GM21515 (cell line): ENCODE measurements around the gene LMNB1.
A peak's percentile ranks its signal among the peaks of the same experiment; 100 is the strongest.
"Not testable (repeated sequence)": the region's sequence is repeated elsewhere in the genome, so short reads cannot be mapped to it uniquely, and the experiment has no call there.

Source experiments
- ATAC-seq: cut with Tn5 transposase; IDR thresholded peaks from one replicate; pipeline ENCODE4 v1.9.1; 2021; ENCODE audit not compliant: unreplicated experiment

Gene LMNB1

DNA sequence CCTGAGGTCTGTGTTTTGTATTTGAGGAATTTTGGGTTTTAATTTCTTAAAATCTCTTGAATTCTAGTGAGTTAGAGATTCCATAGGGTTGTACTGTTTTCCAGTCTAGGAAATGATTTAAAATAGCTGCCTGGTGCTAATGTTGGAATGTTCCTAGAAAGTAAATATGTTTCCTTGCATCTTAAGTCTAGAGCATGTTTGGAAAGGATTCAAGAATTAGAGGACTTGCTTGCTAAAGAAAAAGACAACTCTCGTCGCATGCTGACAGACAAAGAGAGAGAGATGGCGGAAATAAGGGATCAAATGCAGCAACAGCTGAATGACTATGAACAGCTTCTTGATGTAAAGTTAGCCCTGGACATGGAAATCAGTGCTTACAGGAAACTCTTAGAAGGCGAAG is 41.8 kb downstream of the LMNB1 start:
- no peak for ATAC-seq

DNA sequence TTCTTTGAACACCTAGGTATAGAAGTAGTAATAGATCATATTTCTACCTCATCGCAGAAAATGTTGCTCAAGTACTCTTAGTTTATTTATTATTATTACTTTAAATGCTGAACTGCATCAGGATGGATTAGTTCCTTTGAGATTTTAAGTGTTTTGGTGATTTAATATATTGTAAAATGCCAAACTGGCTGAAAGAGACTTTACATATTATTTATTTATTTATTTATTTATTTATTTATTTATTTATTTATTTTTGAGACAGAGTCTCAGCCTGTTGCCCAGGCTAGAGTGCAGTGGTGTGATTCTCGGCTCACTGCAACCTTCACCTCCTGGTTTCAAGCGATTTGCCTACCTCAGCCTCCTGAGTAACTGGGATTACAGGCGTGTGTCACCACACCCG is 42.3 kb downstream of the LMNB1 start:
- ATAC-seq, result no peak

DNA sequence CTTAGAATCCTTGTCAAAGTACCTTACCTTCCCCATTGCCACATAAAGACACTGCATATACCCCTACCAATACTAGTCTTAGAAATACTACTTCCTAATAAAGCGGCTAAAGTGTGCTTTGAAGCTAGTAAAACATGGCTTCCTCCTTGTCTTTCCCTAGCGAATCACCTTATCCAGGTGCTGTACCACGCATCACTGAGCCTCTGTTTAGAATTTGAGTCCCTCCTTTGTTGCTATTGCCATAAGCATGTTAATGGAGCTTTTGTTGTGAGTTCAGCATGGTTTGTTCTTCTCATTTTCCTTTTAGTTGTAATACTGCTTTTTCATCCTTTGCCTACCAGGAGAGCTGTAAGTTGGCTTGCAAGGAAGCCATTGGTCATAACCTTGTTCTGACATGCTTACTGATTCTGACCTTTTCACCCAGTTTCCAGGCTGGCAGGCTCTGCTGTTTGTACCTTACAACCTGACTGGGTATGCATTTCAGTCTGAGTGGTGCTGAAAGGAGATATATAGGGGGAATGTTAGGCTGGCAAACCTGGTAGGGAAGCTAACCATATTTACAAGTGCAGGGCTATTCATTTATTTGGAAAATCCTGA is 49.8 kb downstream of the LMNB1 start:
- ATAC-seq, result no peak

DNA sequence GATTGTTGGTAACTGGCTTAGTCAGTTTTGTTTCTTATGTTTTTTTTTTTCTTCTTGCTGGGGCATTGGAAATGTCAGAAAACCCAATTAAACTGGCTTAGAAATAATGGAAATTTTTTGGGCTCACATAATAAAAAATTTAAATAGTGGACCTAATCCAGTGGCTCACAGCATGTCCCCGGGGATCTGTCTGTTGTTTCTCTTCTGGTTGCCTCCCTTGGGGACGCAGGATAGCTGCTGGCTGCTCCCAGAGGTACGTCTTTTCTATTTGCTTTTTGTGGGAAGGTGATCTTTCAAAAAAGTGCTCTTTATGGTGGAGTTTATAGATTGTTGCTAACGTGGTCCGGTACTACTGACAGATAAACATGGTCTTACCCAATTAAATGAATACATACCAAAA is 52.2 kb downstream of the LMNB1 start:
- ATAC-seq, result no peak

DNA sequence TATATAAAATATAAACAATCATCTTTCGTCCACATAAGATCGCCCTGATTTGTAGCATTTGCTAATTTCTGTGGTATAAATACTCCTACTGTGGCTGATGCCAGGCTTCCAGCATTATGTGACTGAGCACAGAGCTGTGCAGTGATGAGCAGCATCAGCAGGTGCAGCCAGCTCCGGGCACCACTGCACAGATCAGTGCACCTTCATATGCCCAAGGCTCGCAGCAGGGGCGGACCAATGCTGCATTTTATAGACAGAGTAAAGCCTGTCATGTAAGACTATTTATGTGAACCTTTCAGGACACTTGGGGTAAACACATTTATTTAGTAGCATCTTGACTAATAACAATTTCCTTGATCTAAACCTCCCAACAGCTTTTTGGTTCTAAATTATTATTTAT is 53.1 kb downstream of the LMNB1 start:
- no peak for ATAC-seq

DNA sequence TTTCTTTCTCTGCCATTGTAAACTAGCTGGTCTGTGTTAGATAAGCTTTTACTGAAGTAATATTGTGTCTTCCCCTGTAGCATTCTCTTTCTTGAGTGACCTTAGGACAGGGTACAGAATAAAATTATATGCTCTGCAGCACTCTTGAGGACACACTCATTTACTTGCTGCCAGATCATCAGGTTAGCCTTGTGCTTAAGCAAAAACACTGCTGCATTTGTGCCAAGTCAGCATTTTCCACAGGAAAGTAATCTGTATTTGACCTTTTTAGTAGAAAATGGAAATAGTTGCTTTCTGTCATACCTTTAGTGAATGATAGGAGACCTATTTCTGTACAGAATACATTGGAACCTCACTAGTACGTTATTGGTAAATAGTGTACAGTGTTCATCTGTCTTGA is 54.2 kb downstream of the LMNB1 start:
- ATAC-seq, result no peak

DNA sequence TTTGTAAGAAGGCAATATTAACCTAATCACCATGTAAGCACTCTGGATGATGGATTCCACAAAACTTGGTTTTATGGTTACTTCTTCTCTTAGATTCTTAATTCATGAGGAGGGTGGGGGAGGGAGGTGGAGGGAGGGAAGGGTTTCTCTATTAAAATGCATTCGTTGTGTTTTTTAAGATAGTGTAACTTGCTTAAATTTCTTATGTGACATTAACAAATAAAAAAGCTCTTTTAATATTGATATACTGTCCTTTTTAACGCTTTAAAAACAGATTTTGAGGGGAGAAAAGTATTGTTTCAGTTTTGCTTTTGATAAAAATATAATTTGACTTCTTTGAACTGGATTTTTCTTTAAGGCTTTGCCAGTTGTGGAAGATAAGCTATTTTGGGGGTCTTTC is 59.8 kb downstream of the LMNB1 start:
- no peak for ATAC-seq

DNA sequence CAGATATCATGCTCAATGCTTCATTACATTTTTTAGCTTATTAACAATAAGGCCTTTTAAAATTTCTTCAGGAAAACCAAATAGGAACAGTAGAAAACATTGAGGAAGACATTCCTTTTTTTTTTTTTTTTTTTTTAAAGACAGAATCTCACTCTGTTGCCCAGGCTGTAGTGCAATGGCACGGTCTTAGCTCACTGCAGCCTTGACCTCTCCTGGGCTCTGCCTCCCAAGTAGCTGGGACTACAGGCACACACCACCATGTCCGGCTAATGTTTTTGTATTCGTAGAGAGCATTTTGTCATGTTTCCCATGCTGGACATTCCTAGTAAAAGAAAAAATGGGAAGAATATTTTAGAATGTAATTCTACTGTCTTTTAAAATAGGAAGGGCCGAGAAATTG is 60.3 kb downstream of the LMNB1 start:
- no peak for ATAC-seq

DNA sequence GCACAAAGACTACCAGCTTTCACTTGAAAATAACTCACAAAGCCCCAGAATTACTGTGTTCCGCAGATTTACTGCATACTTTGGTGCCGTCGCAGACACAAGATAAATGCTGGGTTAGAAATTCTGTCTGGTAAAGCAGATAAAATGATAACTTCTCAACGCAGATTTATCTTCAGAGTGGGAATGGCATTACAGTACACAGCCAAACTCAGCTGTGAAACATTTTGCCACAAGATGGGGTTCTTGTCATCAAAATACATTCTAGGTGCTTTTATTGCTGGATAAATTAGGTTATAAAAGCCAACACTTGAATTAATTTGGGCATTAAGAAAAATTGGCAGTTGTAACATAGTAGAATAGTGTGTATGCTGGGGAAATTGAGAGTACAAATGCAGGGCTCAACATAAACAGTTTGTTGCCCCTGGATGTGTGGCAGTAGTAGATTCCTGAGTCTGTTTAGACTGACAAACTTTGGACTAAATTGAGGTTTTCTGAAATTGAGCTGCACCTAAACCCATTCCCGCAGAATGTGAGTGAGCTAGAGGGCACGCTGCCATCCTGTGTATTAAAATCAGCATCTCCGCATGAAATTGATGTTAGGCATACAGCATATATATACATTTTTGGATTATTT is 61.1 kb downstream of the LMNB1 start:
- no peak for ATAC-seq

DNA sequence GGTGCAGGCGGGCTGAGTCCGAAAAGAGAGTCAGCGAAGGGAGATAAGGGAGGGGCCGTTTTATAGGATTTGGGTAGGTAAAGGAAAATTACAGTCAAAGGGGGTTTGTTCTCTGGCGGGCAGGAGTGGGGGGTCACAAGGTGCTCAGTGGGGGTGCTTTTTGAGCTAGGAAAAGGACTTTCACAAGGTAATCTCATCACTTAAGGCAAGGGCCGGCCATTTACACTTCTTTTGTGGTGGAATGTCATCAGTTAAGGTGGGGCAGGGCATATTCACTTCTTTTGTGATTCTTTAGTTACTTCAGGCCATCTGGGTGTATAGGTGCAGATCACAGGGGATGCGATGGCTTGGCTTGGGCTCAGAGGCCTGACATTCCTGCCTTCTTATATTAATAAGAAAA is 62.5 kb downstream of the LMNB1 start:
- not testable (repeated sequence) for ATAC-seq

DNA sequence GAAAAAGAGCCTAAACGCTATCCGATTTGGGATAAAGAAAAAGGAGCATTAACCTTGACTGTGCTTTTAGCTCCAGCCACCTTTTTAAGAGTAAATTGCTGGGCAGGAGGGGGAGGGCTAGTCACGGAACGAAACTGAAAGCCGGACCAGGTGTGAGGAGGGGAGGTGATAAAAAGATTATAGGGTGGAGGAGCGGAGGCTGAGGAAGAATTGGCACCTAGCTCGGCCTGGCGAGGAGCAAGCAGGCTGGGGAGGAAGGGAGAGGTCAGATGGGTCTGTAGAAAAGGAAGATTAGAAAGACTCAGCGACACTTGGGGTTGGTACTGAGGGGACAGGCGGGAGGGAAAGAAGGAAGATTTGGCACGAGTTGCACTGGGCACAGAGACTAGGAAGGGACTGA is 66.4 kb downstream of the LMNB1 start:
- not testable (repeated sequence) for ATAC-seq

DNA sequence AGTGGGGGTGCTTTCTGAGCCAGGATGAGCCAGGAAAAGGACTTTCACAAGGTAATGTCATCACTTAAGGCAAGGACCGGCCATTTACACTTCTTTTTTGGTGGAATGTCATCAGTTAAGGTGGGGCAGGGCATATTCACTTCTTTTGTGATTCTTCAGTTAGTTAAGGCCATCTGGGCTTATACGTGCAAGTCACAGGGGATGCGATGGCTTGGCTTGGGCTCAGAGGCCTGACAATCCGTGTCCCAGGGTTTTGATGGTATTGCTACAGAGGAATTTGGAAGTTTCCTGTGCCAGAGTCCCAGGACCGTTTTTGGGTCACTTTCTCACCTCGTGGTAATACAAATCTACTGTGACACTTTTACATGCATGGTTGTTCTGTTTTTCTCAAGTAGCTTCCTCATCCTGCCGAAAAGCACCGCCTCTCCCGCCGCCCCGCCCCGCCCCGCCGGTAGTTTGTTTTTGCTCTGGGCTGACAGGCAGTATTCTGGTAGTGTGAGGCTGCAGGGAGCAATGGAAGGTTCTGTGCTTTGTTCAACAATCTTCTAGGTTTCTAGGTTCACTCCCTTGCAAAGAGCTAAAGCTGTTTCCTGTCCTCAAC is 68.6 kb downstream of the LMNB1 start:
- ATAC-seq, result peak; percentile 95

DNA sequence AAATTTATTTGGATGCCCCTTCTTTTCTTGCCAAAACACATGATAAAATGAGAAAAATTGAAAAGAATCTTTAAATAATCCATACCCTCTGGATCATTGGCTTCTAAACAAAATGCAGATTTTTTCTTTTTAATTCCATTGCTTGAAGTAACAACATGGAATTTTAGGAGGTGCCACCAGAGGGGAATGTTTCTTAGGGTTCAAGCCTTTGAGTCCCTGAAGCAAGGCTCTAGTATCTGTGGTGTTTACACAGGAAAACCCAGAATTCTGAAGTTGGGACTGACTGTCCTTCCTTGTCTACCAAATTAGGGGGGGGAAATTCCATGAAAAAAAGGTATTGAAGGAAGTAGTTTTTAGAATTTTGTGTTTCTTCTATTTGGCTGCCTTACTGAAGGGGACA is 69.4 kb downstream of the LMNB1 start:
- ATAC-seq, result no peak

DNA sequence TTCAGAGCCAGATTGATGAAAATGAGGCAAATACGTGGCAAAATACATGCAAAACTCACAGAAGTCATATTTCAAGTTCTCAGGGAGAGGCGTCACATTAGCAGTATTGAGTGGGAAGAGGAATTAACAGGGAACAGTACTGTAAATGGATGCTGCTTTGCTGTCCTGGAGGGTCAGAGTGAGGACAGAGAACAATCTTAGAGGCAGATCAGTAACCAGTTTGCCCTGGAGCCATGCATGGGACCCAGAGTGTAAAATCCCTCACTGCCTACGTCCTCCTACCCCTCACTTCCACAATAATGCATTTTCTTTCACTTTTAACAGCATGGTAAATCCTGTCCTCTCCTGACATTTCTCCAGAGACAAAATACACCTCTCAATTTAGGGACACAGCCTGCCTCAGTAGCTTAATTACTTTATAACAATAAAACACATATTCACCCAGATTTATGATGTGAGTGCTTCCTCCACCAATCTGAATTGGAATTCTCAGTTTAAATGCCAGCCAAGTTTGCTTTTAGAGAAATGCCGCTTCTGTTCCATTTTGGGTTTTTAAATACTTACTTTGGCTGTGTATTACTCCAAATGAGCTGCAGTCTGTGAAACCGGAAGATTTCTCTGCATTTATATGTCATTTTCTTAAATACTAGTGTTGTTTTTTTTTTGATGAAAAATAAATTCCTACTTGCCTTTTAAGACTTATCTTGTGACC is 70.0 kb downstream of the LMNB1 start:
- ATAC-seq, result no peak

DNA sequence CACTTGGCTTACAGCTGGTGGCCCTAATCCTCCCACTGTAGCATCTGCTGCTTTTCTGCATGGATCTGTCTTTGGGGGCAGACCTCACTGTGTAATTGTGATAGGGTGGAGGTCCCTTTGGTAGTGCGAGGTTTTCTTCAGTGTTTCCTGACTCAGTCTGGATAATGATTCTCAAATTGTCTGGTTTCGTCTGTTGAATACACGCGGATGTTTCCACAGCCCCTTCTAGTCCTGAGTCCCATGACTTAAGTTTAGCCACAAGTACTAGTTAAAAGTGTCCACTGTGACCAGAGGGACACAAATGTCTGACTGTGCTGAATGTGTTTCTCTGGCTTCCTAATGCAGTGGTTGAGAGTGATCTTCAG is 70.5 kb downstream of the LMNB1 start:
- no peak for ATAC-seq

DNA sequence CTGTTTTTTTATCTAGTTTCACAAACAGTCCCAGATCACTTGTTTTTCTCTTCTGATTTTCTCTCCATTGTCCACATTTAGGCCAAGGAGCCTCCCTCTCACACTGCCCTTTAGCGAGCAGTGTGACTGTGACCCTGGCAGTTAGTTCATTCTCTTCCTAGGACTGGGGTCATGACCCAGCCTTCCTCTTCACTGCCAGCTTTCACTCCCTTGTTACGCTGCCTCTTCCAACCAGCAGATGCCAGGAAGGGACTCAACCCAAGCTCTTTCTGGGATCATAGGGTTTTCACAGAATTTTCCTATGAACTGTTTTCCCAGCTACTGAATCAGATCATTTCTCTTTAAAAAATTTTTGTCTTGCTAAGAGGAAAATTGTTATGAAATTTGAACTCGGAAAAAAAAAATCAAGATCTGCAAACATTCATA is 70.9 kb downstream of the LMNB1 start:
- ATAC-seq, result no peak

DNA sequence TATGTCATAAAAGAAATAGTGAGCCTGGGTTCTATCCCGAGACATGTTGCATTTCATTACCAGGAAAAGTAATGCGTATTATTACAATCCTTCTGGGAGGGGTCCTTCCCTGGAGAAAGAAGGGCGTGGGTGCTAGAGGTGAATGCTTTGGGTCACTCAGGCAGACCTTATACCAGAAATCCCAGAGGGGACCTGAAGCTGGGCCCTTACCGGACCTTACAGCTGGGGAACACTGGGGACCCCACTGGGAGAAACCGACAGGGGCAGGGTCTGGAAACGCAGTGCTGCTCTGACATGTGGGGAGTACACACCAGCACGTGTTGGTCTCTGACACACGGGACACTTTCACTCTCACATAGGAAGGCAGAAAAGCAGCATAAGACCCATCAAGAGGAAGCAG is 71.3 kb downstream of the LMNB1 start:
- ATAC-seq, result no peak

DNA sequence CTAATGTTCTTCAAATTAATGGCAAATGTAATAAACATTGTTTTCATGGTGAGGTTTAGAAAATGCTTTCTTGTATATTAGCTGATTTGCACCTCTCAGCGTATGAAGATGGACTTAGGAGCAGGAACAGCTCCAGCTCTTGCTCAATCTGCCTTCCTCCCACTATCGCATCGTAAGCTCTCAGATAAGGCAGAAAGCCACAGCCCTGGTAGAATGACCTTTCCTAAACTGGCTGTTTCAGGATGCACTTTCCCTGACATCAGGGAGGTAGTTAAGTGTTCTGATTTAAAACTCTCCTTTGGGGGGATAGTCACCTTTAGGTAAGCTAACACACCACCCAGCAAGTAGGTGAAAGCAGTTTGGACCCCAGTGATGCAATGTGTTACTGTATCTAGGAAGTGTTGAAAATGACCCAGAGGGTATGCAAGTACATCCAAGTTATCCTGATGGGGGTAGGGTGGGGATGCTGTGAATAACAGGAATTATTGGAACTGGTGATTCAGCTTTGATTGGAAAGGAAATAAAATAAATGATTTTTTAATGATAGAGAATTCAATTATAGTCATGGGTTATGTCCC is 72.3 kb downstream of the LMNB1 start:
- ATAC-seq, result no peak

DNA sequence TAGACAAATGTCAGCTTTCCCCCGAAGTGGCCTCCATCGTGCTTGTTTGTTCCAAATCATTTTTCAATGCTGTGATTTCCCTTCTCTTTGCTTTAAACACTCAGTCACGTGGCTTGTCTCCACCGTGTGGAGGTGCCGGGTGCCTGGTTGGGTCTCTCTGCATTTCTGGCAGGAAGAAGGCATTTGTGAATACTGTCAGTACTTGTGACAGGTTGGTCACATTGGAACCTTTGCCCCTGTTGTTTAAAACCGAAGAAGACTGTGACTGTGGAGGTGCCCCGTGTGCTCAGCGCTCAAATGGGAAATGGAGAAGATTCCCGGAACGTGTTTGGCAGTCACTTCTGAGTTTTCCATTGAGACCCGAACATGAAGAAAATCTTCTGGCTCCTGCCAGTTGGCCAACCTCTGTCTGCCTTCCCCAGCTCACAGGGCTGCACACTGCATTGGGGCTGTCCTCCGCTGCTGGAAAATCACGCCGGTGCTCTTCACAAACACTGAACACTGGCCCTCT is 74.6 kb downstream of the LMNB1 start:
- ATAC-seq, result no peak

DNA sequence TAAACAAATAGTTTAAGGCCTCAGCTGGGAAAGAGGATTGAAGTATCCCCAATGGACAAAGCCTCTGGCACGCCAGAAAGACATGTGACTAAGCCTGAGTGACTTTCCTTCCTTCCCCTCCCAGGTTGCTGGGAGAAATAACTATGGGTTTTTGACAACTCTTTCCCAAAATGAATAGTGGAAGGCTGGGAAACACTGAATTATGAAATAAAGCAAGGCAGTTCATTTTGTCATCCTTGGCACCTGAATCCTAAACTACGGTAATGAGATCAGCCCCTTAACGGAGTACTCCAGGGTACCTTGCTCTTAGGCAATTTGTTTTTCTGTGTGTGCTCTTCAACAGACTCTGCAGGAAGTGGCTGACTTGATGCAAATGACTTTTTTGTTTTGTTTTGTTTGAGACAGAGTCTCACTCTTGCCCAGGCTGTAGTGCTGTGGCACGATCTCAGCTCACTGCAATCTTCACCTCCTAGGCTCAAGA is 75.2 kb downstream of the LMNB1 start:
- peak; percentile 83 for ATAC-seq

DNA sequence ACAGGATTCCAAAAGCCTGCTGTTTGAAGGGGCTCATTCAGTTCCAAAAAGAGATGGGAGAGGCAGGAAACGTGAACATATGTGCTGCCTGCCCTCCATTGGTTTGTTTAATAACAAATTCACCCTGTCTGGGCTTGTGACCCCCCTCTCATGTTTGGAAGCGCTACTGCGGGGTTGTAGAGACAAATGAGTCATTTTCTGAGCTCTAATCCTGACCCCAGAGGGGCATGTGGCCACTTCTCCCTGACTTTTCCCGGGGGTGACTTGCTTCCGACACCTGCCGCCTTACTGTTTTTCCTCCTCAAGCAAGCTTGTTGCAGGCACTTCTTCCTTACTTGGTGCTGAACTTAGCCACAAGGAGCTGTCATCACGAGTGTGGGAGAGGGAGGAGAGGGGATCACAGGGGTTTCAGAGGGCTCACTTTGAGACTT is 75.9 kb downstream of the LMNB1 start:
- ATAC-seq, result no peak
